B cell (primary cell): Measurements from ENCODE around the gene FCRL6. TPM values are rescaled to one million over a fixed set of nuclear protein-coding genes. Genes with fewer than 3 reads are reported as not detected.

Experiments
- ATAC-seq: fragments of 200-7000 bp; cut with Tn5 transposase; one replicate; pipeline ENCODE4 v1.10.0; 2021; ENCODE audit warnings: low read depth, mild to moderate bottlenecking, moderate number of reproducible peaks, moderate library complexity
- CTCF ChIA-PET: fragments of 350-600 bp; sonication (Branson Sonifier 250); formaldehyde crosslinking; loops from one replicate; lab custom pipeline; 2021; ENCODE audit warnings: antibody characterized with exemption, inconsistent platforms; lab: Charles Lee
- POLR2A ChIA-PET: fragments of 350-600 bp; sonication (Branson Sonifier 250); formaldehyde crosslinking; loops from one replicate; lab custom pipeline; 2021; ENCODE audit warnings: antibody characterized with exemption; lab: Charles Lee
- DNase-seq: peaks from one replicate; pipeline ENCODE4 v3.0.0; 2013
- H2AFZ ChIP-seq: 2 replicates; pipeline ENCODE4 v1.6.1; 2012; ENCODE audit warnings: mild to moderate bottlenecking, low read depth, low read length; ENCODE audit not compliant: insufficient read depth, poor library complexity, severe bottlenecking
- H3K27ac ChIP-seq, 2 donors: 1 replicate in 1 of 2; 2 replicates in 1 of 2; pipeline ENCODE4 v1.5.1; 2012 to 2013; ENCODE audit warnings: low read length in 2 of 2, mild to moderate bottlenecking in 2 of 2, moderate library complexity in 1 of 2
- H3K27me3 ChIP-seq, 4 experiments: fragments of 200-600 bp in 1 of 4; sonication (generic) in 1 of 4; replicated peaks in 1 of 4; 1 replicate in 2 of 4; 2 replicates in 2 of 4; pipeline versions ENCODE4 v1.6.1 to v1.7.0; 2013 to 2016; ENCODE audit warnings: low read length in 3 of 4, mild to moderate bottlenecking in 2 of 4, mixed read lengths in 1 of 4, moderate library complexity in 1 of 4; ENCODE audit not compliant: insufficient read depth in 4 of 4, control insufficient read depth in 3 of 4; ENCODE audit errors: control extremely low read depth in 1 of 4
- H3K36me3 ChIP-seq, 2 experiments: replicated peaks in 1 of 2; 1 replicate in 1 of 2; 2 replicates in 1 of 2; pipeline versions ENCODE4 v1.6.1 to v1.7.1; 2013; ENCODE audit warnings: low read length in 1 of 2; ENCODE audit not compliant: insufficient read depth in 2 of 2, control insufficient read depth in 1 of 2; ENCODE audit errors: control extremely low read depth in 1 of 2, extremely low read depth in 1 of 2
- H3K4me1 ChIP-seq, 2 donors: fragments of 200-600 bp in 1 of 2; sonication (generic) in 1 of 2; 1 replicate in 1 of 2; 2 replicates in 1 of 2; pipeline versions ENCODE4 v1.5.1 to v1.6.1; 2013 to 2017; ENCODE audit warnings: low read length in 2 of 2; ENCODE audit not compliant: control insufficient read depth in 2 of 2, insufficient read depth in 2 of 2
- H3K4me2 ChIP-seq: replicated peaks from 2 replicates; pipeline ENCODE3; 2012; ENCODE audit warnings: mild to moderate bottlenecking, low read depth, low read length; ENCODE audit not compliant: poor library complexity, severe bottlenecking
- H3K4me3 ChIP-seq, 5 experiments: fragments of 200-600 bp in 1 of 5; sonication (generic) in 1 of 5; 1 replicate in 3 of 5; 2 replicates in 2 of 5; pipeline versions ENCODE4 v1.5.1 to v1.7.0; 2011 to 2016; ENCODE audit warnings: low read length in 4 of 5, mild to moderate bottlenecking in 4 of 5, low read depth in 2 of 5, control low read depth in 1 of 5, moderate library complexity in 1 of 5; ENCODE audit not compliant: insufficient read depth in 1 of 5; ENCODE audit errors: control extremely low read depth in 1 of 5, extremely low read depth in 1 of 5
- H3K79me2 ChIP-seq: fragments of 200-600 bp; sonication (generic); one replicate; pipeline ENCODE4 v1.6.0; 2016; ENCODE audit warnings: low read length; ENCODE audit not compliant: control insufficient read depth, insufficient read depth
- H3K9ac ChIP-seq: fragments of 200-600 bp; sonication (generic); 2 replicates; pipeline ENCODE4 v1.6.1; 2017; ENCODE audit warnings: mild to moderate bottlenecking, low read length, moderate library complexity
- H3K9me3 ChIP-seq, 3 donors: one replicate each; pipeline versions ENCODE4 v1.6.1 to v1.7.1; 2013; ENCODE audit warnings: low read length in 2 of 3; ENCODE audit not compliant: control insufficient read depth in 2 of 3, insufficient read depth in 1 of 3; ENCODE audit errors: control extremely low read depth in 1 of 3
- H4K20me1 ChIP-seq: 2 replicates; pipeline ENCODE4 v1.6.0; 2012; ENCODE audit warnings: mild to moderate bottlenecking, low read length; ENCODE audit not compliant: insufficient read depth, control insufficient read depth, poor library complexity, severe bottlenecking
- H3K27ac Mint-ChIP-seq: one replicate; pipeline ENCODE4 v1.8.0; 2021; ENCODE audit warnings: mixed read lengths
- H3K27me3 Mint-ChIP-seq: one replicate; pipeline ENCODE4 v1.8.0; 2021; ENCODE audit warnings: mixed read lengths
- H3K4me1 Mint-ChIP-seq: one replicate; pipeline ENCODE4 v1.8.0; 2021; ENCODE audit warnings: mixed read lengths
- H3K4me3 Mint-ChIP-seq: one replicate; pipeline ENCODE4 v1.8.0; 2021; ENCODE audit warnings: mixed read lengths
- H3K9me3 Mint-ChIP-seq: one replicate; pipeline ENCODE4 v1.8.0; 2022; ENCODE audit warnings: mixed read lengths; ENCODE audit not compliant: insufficient read depth
- CTCF ChIP-seq: fragments of 200-600 bp; IDR thresholded peaks from one replicate; pipeline ENCODE4 v1.8.0; 2022; ENCODE audit warnings: antibody characterized with exemption, mild to moderate bottlenecking
- EZH2 ChIP-seq: IDR thresholded peaks from 2 replicates; pipeline ENCODE4 v1.6.1; 2012; ENCODE audit warnings: borderline replicate concordance, low read depth, mild to moderate bottlenecking, moderate library complexity, low read length; ENCODE audit not compliant: insufficient read depth, poor library complexity, severe bottlenecking
- WGBS: methylation state at CpG from one replicate; pipeline ENCODE4 v1.1.5; 2013; ENCODE audit warnings: missing lambda C conversion rate; ENCODE audit not compliant: insufficient coverage; 5-methylcytosine and 5-hydroxymethylcytosine counted together
- intact Hi-C: fragments of 100-400 bp; cut with micrococcal nuclease; formaldehyde crosslinking; loops from one replicate; pipeline ENCODE4 v1.10.0; 2022
- polyA plus RNA-seq: library from polyadenylated mRNA; depleted of rRNA; stranded (reverse); fragments of >200 nt; gene quantifications from 2 replicates; pipeline ENCODE4 v1.2.3, GENCODE V29; 2012
- total RNA-seq, 2 donors: library from RNA; stranded (reverse); fragments of 120-200 nt in 1 of 2; gene quantifications; 1 replicate in 1 of 2; 2 replicates in 1 of 2; pipeline versions ENCODE4 v1.2.3 to v1.2.4, GENCODE V29; 2013 to 2022

The FCRL6 gene
- total and polyA plus RNA-seq, 2 donors (not counting 1 experiment from before 2014, with no cell fraction given): 0.81 TPM; not detected in 1

GRCh38 chr1:159856576-159856975 lies 54.4 kb downstream of the FCRL6 start:
- no peaks in the 10 kb centered on the region for H4K20me1 ChIP-seq
- ChIA-PET CTCF (interaction anchor here (1.4 to 1.6 kb wide), 2 partner anchors 59 to 149 kb away, joined by 3 read pairs; no protein-coding TSS in a partner anchor), POLR2A (no interaction called here)
- H3K27ac Mint-ChIP-seq: no peak overlapping the region
- no peak overlapping the region for H3K4me2 ChIP-seq
- H3K27me3 Mint-ChIP-seq: no peaks in the 10 kb centered on the region
- WGBS: no CpG with 5 or more reads among the region's 1 CpG
- no peak overlapping the region for H3K27ac ChIP-seq
- no peak overlapping the region for H3K9ac ChIP-seq
- peaks cover 0 to 15% (median 2%) of the 10 kb centered on the region in 4 experiments for H3K27me3 ChIP-seq
- H3K79me2 ChIP-seq: no peaks in the 10 kb centered on the region
- H3K9me3 Mint-ChIP-seq: no peaks in the 10 kb centered on the region
- peaks cover 5 to 13% of the 10 kb centered on the region in 2 donors for H3K4me1 ChIP-seq
- no peak overlapping the region for H2AFZ ChIP-seq
- no peak overlapping the region for H3K4me3 ChIP-seq
- intact Hi-C loops: no loop called here
- ATAC-seq (no peak), DNase-seq (no peak)
- no peaks in the 10 kb centered on the region for H3K36me3 ChIP-seq
- peaks cover 12% of the 10 kb centered on the region for H3K4me1 Mint-ChIP-seq
- H3K4me3 Mint-ChIP-seq: peak overlapping the region; percentile 49
- no peaks in the 10 kb centered on the region for H3K9me3 ChIP-seq
- TF ChIP-seq CTCF: no peak
- TF ChIP-seq EZH2: no peak

- intact Hi-C loops: no loop called here
Measured at GRCh38 chr1:159857889-159858288, 55.7 kb downstream of the FCRL6 start.

More at GRCh38 chr1:159857889-159858288, 55.7 kb downstream of the FCRL6 start:
- ATAC-seq (no peak), DNase-seq (no peak)
- H3K4me3 Mint-ChIP-seq: no peak overlapping the region
- no peaks in the 10 kb centered on the region for H3K79me2 ChIP-seq
- no peak overlapping the region for H2AFZ ChIP-seq
- WGBS: 91% methylated on average over 6 of the region's 6 CpGs
- H3K9ac ChIP-seq: no peak overlapping the region
- H3K27me3 ChIP-seq: peaks cover 0 to 18% (median 2%) of the 10 kb centered on the region in 4 experiments
- CTCF ChIA-PET: interaction anchor here (1.6 kb wide), 1 partner anchor 148 kb away, joined by 3 read pairs; no protein-coding TSS in a partner anchor
- H4K20me1 ChIP-seq: no peaks in the 10 kb centered on the region
- no peaks in the 10 kb centered on the region for H3K9me3 Mint-ChIP-seq
- POLR2A ChIA-PET: interaction anchor here (0.5 to 0.6 kb wide), 2 partner anchors 40 to 136 kb away, joined by 3 to 5 read pairs; no protein-coding TSS in a partner anchor
- no peak overlapping the region for H3K4me3 ChIP-seq
- H3K27me3 Mint-ChIP-seq: peaks cover 3% of the 10 kb centered on the region
- H3K36me3 ChIP-seq: no peaks in the 10 kb centered on the region
- no peak overlapping the region for H3K27ac ChIP-seq
- H3K4me1 Mint-ChIP-seq: peaks cover 12% of the 10 kb centered on the region
- no peak for TF ChIP-seq EZH2
- TF ChIP-seq CTCF: no peak
- H3K4me1 ChIP-seq: peaks cover 5 to 13% of the 10 kb centered on the region in 2 donors
- no peaks in the 10 kb centered on the region for H3K9me3 ChIP-seq
- H3K4me2 ChIP-seq: no peak overlapping the region
- H3K27ac Mint-ChIP-seq: no peak overlapping the region
